ENCODE results near the gene PRR14.
"Not testable (repeated sequence)": the region's sequence is repeated elsewhere in the genome, so short reads cannot be mapped to it uniquely, and the experiment has no call there.

The PRR14 gene

DNA sequence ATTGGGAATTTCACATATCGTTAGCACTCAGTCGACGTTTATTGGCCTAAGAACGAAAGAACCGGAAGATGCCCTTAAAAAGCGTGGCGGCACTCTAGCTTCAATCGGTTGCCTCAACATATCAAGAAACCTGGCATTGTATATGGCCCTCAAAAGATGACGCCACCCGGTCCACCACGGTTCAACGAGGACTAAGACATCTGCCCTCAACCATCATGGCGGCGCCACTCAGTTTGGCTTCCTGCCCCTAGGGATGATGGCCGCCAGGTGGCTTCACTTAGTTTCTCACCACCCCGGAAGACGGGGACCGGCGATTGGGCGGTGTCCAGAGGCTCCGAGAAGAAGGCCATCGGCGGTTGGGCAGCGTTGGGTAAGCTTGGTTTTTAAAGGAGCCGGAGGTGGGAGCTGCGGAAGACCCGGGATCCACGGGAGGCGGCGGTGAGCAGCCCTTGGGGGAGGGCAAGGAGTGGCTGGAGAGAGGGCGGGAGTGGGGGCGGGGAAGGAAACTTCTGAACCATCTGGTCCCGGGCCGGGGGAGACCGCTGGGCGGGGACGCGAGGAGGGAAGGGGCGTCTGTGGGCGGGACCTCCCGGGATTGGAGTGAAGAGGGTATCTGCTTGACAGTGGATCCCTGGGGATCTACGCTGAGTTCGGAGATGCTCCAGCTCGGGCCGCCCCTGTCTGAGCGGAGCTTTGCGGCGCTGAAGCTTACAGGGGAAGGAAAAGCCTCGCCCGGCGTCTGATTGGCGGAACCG is at the start of gene PRR14:
PRR14 (plus strand) TSS at position 592 of the 755 bp plus-strand sequence. CDS start 686 bp downstream, outside the sequence.
- peak; percentile 100 for DNase-seq

DNA sequence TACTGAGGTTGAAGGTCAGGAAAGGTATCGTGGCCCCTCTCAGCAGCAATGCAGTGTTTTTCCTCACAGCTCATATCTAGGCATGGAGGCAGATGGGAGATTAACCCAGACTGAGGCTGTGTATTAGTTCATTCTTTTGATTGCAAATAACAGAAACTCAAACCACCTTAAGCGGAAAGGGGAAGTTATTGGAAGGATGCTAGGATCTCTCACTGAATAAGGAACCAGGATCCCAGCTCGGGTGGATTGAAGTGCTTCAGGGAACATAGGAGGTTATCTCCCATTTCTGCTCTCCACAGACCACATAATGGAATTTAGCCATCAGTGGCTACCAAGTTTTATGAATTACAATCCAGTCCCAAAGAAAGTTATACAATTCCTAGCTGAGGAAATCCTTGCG is 48.8 kb upstream of the PRR14 start:
- DNase-seq = no peak

DNA sequence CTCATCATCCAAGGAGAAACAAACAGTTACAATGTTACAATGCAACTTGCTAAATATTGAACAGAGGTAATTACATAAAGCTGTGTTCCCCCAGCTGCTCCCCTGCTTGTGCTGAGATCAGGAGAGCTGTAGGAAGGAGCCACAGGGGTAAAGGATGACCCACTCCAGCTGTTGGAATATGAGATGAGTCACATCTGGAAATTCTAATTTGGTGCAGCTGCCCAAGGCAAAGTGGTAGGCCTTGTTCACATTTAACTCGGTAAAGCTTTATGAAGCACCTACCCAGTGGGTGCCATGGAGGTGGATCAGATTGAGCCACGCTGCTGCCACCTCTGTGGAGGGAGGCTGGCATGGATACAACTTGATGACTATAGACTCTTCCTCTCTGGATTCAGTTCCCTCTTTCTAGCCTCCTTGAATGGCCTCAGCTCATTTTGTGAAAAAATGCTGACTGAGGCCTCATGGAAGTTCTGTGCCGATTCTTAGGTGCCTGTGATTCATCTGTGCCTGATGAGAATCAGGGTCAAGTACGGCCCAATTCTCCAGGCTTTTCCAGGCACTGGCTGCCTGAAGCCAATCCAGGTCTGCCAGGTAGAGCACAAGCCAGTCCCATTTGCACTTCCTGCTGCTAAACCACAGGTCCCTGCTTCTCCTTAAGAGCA is 48.0 kb upstream of the PRR14 start:
- no peak for DNase-seq

DNA sequence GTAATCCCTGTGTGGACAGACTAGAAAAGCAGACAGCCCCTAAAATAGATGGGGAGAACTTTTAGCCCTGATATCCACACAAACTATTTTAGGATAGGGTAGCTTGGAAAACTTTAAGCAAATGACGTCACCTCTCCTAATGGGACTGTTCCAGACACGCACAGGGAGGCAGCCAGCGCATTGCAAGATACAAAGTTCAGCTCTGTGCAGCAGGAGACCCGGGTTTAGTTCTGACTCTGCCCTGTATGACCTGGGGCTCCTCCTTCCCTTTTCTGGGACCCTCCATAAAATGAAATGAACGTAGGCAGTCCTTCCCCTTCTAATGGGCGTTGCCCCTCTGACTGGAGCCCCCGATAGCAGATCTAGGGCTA is 46.8 kb upstream of the PRR14 start:
- DNase-seq = no peak

DNA sequence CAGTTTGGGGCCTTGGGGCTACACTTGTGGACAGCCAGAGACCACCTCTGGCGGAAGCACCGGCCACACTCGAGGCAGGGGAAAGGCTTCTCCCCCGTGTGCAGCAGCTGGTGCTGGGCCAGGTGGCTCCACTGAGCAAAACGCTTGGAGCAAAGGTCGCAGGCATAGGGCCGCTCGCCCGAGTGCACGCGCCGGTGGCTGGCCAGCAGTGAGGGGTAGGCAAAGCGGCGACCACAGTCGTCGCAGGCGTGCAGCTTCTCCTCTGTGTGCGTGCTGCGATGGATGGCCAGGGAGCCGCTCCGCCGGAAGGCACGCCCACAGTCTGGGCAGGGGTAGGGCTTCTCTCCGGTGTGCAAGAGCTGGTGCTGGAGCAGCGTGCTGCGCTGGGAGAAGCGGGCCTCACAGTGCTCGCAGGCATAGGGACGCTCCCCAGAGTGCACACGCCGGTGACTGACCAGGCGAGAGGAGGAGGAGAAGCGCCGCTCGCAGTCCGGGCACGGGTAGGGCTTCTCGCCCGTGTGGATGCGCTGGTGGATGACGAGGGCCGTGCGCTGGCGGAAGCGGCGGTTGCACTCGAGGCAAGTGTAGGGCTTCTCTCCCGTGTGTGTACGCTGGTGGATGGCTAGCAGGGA is 46.3 kb upstream of the PRR14 start:
- no peak for DNase-seq

DNA sequence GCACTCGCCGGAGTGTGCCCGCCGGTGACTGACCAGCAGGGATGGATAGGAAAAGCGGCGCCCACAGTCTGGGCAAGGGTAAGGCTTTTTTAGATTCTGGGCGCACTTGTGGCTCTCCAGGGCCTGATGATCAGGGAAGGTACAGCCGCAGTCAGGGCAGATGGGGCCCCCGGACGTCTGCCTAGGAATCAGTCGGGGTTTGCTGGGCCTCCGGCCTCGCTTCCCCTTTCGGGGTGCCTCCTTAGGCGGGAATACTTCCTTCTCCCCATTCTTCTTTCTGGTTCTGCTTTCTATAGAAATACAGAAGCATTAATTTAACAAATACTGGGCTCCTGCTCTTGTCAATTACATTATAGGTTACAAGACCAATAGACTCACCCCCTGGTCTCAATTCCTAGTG is 45.6 kb upstream of the PRR14 start:
- no peak for DNase-seq

DNA sequence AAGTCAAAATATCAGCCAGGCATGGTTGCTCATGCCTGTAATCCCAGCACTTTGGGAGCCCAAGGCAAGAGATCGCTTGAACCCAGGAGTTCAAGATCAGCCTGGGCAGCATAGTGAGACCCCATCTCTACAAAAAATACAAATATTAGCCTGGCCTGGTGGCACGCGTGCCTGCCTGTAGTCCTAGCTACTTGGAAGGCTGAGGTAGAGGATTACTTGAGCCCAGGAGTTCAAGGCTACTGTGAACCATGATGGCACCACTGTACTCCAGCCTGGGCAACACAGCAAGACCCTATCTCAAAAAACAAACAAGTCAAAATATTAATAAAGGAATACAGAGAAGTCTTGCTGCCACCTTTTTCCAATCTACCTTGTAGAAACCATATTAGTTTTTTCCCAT is 44.8 kb upstream of the PRR14 start:
- DNase-seq = no peak

DNA sequence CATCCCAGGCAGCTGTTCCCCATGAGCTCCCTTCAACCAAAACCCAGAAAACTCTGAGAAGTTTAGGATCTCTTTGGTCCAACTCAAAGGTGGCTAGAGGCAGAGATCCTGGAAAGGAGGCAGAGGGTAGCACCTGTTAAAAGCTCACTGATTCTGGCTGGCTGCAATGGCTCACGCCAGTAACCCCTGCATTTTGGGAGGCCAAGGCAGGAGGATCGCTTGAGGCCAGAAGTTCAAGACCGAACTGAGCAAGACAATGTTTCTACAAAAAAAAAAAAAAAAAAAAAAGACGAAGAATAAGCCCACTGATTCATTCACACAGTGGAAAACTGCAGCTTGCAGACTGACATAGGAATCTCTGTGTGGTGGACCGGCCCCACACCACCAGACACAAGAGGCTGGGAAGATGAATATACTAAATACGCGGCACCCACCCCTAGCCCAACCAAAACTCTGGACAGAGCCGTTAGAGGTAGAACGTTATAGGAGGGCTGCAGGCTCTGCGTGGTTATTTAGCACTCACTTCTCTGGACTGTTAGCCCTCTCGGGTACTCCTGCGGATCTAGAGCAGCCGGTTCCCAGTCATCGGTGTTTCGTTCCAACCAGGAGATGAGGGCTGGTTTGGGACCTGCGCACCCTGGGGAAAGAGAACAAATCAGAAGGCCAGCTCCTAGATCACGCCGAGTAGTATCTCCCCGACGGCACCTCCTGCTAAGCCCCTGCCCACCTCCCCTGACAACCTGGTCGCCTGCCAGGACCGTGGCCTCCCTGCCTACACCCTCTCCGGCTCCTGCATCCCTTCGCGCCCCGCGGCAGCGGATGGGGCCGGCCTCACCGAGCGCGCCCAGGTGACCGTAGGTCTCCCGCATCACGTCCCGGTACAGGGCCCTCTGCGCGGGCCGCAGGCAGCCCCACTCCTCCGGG is 41.5 kb upstream of the PRR14 start:
- peak; percentile 16 for DNase-seq

DNA sequence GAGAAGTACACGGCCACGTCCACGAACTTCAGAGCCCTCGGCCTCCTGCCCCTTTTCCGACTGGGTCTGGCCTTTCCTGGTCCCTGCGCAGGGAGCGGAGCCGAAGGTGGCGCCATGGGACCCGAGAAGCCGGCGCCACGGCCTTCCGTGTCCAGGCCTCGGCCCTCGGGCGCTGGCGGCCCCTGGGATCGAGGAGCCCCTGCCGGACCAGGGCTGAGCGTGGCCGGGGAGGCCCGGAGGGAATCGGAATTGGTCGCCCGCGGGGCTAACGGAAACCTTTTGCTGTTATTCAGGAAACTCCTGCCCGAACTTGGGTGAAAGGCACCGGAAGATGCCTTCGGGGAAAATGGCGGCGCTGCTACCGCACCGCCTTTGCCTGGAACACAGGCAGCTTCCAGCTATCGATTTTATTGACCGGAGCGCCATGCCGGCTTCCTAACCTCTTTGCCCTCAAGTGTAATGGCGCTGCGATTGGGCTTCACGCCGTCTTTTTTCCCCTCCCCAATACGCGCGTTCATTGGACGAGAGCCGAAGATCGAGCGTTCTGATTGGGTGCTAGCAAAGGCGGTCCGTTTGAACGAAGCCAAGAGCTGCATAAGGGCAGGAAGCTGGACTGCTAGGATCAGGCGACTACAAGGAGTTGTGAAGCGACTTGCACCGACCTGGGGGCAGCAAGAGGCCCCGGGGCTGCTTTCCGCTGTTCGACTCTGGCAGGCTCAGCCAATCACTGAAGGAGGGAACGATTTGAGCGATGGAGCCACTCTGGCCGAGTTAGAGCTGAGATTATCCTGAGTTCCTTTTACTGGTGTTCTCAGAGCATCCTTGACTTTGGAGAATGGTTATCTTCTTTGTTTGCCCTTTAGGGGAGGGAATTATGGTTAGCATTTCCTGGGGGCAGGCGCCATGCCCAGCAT is 40.6 kb upstream of the PRR14 start, which contains the start of gene ZNF689:
ZNF689 (minus strand) TSS at position 464 of the 914 bp plus-strand sequence; CDS start at position 116, 348 bp downstream.
- DNase-seq = peak; percentile 96

DNA sequence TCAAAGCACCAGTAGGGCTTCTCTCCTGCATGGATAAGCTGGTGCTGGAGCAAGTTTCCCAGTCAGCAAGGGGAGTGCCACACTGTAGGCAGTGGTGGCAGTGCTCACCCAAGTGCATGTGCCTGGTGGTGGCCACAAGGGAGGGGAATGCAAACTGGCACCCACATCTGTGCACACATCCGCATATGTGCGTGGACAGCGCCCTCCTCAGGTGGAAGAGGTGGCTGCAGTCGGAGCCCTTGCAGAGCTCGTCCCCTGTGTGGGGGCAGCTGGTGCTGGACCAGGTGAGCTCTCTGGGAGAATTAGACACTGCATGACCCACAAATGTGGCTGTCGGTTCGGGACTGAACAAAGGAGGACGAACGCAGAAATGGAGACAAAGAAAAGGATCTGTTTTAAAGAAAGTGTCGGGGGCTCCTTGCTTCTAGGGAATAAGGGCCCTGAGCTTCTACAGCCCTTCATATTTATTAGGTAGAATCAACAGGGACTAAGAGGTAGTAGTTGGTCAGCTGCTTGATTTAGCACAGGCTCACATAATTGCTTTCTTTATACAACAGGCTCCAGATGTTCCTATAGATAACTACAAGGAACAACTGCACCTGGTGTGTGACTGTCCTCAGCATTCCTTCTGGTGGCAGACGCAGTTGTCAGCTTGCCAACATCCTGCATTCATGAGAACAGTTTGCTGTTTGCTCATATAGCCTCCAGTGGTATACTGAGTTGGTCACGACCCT is 35.2 kb upstream of the PRR14 start:
- peak; percentile 52 for DNase-seq

DNA sequence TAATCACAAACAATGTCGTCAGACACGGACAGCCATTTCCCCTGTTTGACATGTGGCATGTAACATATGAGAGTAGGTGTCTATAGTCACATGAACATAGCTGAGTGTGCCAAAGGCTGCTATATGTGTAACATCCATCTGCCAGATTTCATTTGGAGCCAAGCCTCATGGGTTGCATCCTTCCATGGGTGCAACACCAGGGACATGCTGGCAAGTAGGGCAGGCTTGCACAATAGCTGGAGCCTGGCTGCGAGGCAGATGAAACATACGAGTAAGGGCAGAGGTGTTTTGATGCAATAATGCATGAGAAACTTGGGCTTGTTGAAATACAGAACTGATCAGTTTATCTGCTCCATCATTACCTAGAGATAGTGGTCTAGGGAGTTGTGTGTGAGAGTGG is 31.6 kb upstream of the PRR14 start:
- no peak for DNase-seq

DNA sequence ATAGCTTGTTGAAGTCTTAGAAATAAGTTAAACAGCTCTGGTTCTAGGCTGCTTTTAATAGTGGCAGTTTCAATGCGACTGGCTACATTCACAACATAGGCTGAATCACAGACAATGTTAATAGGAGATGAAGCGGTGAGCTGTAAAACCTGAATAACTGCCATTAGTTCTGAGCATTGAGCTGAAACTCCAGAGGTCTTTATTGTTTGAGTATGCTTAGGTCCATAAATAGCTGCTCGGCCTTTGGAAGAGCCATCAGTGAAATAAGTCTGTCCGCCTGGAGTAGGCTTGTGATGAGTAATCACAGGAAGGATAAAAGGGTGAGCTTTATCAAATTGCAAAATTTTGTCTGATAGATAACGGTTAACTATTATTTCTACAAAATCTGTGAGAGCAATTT is 31.1 kb upstream of the PRR14 start:
- DNase-seq = no peak

DNA sequence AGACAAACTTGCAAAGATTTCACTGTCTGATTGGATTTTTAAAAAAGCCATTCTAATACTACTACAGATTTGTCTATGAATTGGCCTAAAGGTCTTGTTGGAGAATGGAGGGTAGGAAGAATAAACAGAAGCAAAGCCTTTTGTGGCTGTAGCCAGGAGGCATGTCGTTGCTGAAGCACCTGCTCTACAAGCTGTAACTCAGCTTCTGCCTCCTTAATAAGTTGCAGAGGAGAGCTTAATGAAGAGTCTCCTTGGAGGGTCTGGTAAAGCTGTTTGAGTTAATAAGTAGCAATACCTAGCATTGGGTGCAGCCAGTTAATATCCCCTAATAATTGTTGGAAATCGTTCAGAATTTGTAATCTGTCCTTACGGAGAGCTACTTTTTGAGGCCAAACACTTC is 30.6 kb upstream of the PRR14 start:
- no peak for DNase-seq

DNA sequence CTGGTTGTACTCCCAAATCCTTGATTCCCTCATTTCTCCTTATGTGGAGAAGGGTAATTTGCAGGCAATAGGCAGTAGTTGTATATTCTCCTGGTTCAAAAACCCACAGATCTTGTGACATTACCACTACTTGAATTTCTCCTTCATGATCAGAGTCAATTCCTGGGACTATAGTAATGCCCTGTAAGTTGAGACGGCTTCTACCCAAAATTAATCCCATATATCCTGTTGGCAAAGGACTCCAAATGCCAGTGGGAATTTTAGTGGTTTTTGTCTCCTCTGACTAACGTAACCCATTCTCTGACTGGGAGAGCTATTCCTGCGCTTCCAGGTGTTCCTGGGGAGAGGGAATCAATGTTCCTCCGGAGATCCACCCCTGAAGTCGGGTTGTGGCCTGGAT is 29.0 kb upstream of the PRR14 start:
- no peak for DNase-seq

DNA sequence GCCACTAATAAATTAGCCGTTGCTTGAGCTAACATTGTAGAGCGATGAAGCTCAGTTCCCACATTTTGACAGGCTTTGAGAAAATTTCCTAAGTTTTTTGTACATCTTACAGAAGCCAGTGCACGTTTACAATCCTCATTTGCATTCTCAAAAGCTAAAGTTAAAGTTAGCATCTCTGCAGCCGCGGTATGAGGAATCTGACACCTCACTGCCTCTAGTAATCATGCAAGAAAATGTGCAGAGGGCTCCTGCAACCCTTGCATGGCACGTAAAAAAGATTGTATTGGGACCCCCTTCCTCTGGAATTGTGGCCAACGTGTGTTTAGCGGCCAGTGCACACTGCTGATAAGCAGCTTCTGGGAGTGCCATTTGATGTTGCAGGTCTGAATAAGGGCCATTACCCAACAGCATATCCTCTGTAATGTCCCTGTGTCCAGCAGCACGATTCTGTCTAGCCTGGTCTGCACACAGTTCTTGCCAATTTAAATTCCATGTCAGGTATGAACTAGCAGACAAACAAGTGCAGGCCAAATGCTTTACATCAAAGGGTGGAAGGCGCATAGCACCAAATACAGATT is 28.2 kb upstream of the PRR14 start:
- DNase-seq = no peak

DNA sequence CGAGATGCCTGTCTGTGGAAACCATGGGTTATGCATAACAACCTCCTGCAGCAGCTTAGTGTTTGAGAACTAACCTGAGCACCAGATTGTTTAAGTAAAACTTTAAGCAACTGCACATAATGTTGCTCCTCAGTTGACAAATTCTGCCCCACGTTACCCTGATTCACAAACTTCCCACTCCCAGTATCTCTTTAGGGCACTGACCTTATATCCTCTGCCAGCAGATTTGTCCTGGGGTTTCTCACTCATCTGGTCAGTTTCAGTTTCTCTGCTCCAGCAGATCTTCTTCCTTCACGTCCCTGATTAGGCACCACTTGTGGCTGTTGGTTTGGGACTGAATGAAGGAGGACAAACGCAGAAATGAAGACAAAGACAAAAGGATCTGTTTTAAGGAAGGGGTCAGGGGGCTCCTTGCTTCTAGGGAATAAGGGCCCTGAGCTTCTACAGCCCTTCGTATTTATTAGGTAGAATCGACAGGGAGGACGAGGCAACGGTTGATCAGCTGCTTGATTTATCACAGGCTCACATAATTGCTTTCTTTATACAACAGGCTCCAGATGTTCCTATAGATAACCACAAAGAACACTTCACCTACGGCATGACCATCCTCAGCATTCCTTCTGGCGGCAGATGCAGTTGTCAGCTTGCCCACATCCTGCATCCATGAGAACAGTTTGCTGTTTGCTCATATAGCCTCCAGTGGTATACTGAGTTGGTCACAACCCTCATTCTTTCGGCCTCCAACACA is 27.1 kb upstream of the PRR14 start:
- no peak for DNase-seq

DNA sequence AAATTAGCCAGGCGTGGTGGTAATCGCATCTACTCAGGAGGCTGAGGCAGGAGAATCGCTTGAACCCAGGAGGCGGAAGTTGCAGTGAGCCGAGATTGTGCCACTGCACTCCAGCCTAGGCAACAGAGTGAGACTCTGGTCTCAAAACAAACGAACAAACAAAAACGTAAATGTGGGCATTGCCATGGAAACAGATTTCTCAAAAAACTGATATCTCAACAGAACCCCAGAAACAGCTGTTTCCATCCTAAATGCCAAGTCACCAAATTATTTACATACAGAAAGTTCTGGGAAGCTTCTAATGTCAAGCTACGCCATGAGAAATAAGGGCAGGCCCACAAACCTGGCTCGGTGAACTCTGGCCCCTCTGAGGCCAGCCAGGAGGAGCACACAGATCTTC is 24.5 kb upstream of the PRR14 start:
- DNase-seq = no peak

DNA sequence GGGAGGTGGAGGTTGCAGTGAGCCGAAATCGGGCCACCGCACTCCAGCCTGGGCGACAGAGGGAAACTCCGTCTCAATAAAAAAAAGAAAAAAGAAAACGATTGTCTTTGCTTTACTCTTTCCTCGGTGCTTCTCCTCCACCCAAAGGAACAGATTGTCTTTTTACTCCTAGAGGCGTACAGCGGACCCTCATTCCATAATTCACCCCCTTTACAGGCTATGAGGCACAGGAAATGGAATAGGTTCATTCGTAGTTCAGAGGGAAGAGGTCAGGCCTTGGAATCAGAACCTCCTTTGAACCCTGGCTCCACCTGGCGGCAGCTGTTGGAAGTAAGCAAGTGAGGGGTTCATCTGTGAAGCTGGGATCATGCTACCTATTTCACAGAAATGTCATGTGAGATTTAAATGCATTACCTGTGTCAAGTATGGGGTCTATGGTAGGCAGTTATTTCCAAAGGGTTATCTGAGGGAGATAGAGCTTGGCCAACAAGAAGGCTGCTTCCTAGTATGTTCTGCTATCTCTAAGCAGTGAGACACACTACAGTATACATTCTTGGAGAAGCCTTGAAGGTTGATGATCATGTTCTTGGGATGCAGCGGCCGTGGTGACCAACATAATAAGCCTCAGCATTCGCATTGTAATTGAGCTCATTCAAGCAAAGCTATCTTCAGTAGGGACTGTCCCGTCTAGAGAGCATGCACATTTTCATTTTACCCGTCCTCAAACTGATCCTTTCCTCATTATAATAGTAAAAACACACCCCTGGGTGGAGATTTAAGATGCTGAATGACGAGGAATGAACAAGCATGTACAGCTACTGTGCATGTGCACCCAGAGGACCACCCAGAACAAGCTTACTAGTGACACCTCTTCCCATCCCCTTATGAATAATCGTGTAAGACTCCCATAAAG is 21.9 kb upstream of the PRR14 start:
- DNase-seq = peak; percentile 82

DNA sequence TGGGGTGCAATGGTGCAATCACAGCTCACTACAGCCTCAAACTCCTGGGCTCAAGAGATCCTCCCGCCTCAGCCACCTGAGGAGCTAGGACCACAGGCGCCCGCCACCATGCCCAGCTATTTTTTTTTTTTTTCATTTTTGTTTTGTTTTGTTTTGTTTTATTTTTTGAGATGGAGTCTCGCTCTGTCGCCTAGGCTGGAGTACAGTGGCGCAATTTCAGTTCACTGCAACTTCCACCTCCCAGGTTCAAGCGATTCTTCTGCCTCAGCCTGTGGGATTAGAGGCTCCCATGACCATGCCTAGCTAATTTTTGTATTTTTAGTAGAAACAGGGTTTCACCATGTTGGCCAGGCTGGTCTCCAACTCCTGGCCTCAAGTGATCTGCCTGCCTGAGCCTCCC is 18.3 kb upstream of the PRR14 start:
- not testable (repeated sequence) for DNase-seq
